H1 (cell line): ENCODE results near the gene APMAP. TPM values are rescaled to one million over a fixed set of nuclear protein-coding genes. Genes with fewer than 3 reads are reported as not detected.

Experiments used
- CTCF ChIA-PET: fragments of 300-600 bp; sonication (Branson Sonifier 250); formaldehyde crosslinking; loops from one replicate; lab custom pipeline; 2021; ENCODE audit not compliant: partially characterized antibody; lab: Charles Lee
- POLR2A ChIA-PET: fragments of 300-600 bp; sonication (Branson Sonifier 250); formaldehyde crosslinking; loops from one replicate; lab custom pipeline; 2021; ENCODE audit warnings: inconsistent platforms; ENCODE audit not compliant: partially characterized antibody; lab: Charles Lee
- DNase-seq, 2 experiments: peaks; one replicate each; pipeline versions ENCODE4 v3.0.0 to v3.0.0-alpha.2; 2010 to 2022; ENCODE audit warnings: low spot score in 2 of 2, low read depth in 1 of 2, mixed read lengths in 1 of 2
- FAIRE-seq: peaks from 2 replicates; lab custom pipeline; 2011; peaks lifted over from hg19 to GRCh38; lab: Jason Lieb, UNC
- H2AFZ ChIP-seq: 2 replicates; pipeline ENCODE4 v1.8.1; 2012; ENCODE audit warnings: low read length, inconsistent platforms
- H2AK5ac ChIP-seq: 2 replicates; pipeline ENCODE4 v1.6.1; 2013; ENCODE audit warnings: low read depth, low read length
- H2BK120ac ChIP-seq: replicated peaks from 2 replicates; pipeline ENCODE3; 2013; ENCODE audit warnings: low read depth, low read length, inconsistent platforms
- H2BK12ac ChIP-seq: 2 replicates; pipeline ENCODE4 v1.6.1; 2013; ENCODE audit warnings: low read depth, low read length
- H2BK15ac ChIP-seq: 2 replicates; pipeline ENCODE4 v1.6.1; 2013; ENCODE audit warnings: low read length
- H2BK20ac ChIP-seq: 2 replicates; pipeline ENCODE4 v1.6.1; 2013; ENCODE audit warnings: low read length
- H2BK5ac ChIP-seq: 2 replicates; pipeline ENCODE4 v1.6.1; 2013; ENCODE audit warnings: low read depth, low read length
- H3K14ac ChIP-seq: 2 replicates; pipeline ENCODE4 v1.6.1; 2013; ENCODE audit warnings: inconsistent platforms; ENCODE audit not compliant: insufficient read length
- H3K18ac ChIP-seq: 2 replicates; pipeline ENCODE4 v1.6.1; 2013; ENCODE audit warnings: low read length; ENCODE audit errors: extremely low read depth
- H3K23ac ChIP-seq: 2 replicates; pipeline ENCODE4 v1.6.1; 2013; ENCODE audit warnings: inconsistent platforms; ENCODE audit not compliant: insufficient read length
- H3K23me2 ChIP-seq: 2 replicates; pipeline ENCODE4 v1.6.1; 2013; ENCODE audit warnings: low read depth, low read length
- H3K27ac ChIP-seq: 2 replicates; pipeline ENCODE4 v1.6.1; 2011; ENCODE audit warnings: low read depth, low read length, inconsistent platforms
- H3K27me3 ChIP-seq, 4 experiments: replicated peaks in 1 of 4; 1 replicate in 1 of 4; 2 replicates in 3 of 4; pipeline versions ENCODE4 v1.6.1 to v1.8.1; 2011 to 2013; ENCODE audit warnings: low read length in 3 of 4, mild to moderate bottlenecking in 3 of 4, inconsistent platforms in 2 of 4, mixed read lengths in 2 of 4, moderate library complexity in 1 of 4; ENCODE audit not compliant: control insufficient read depth in 3 of 4, insufficient read depth in 3 of 4; ENCODE audit errors: extremely low read depth in 1 of 4
- H3K36me3 ChIP-seq, 4 experiments: 2 replicates each; pipeline versions ENCODE4 v1.6.1 to v1.8.1; 2011 to 2013; ENCODE audit warnings: mild to moderate bottlenecking in 4 of 4, low read length in 3 of 4, moderate library complexity in 2 of 4, control low read depth in 1 of 4, inconsistent platforms in 1 of 4; ENCODE audit not compliant: insufficient read depth in 4 of 4, control insufficient read depth in 2 of 4
- H3K4ac ChIP-seq: replicated peaks from 2 replicates; pipeline ENCODE3; 2013; ENCODE audit warnings: low read length, low read depth, mixed read lengths, inconsistent platforms; ENCODE audit not compliant: insufficient read length
- H3K4me1 ChIP-seq, 4 experiments: replicated peaks in 1 of 4; 1 replicate in 1 of 4; 2 replicates in 3 of 4; pipeline versions ENCODE4 v1.6.1 to v1.8.1; 2011 to 2013; ENCODE audit warnings: low read length in 3 of 4, inconsistent platforms in 2 of 4, mixed read lengths in 1 of 4; ENCODE audit not compliant: insufficient read depth in 4 of 4, control insufficient read depth in 3 of 4
- H3K4me2 ChIP-seq, 2 experiments: 2 replicates each; pipeline versions ENCODE4 v1.6.1 to v1.8.1; 2011 to 2013; ENCODE audit warnings: low read depth in 2 of 2, low read length in 2 of 2, control low read depth in 1 of 2, inconsistent platforms in 1 of 2, mild to moderate bottlenecking in 1 of 2; ENCODE audit not compliant: insufficient read depth in 1 of 2
- H3K4me3 ChIP-seq, 4 experiments: fragments of 200-600, 300-600 bp in 1 of 4; sonication (generic), shearing (Covaris generic), sonication (Bioruptor Twin) in 1 of 4; 2 replicates each; pipeline versions ENCODE4 v1.5.1 to v1.8.1; 2011 to 2016; ENCODE audit warnings: low read length in 4 of 4, low read depth in 3 of 4, control low read depth in 2 of 4, inconsistent platforms in 2 of 4, mild to moderate bottlenecking in 2 of 4, mixed read lengths in 1 of 4, moderate library complexity in 1 of 4; ENCODE audit not compliant: insufficient read depth in 2 of 4; ENCODE audit errors: extremely low read depth in 1 of 4
- H3K56ac ChIP-seq: replicated peaks from 2 replicates; pipeline ENCODE3; 2013; ENCODE audit warnings: low read depth, mild to moderate bottlenecking, mixed read lengths, low read length, inconsistent platforms; ENCODE audit not compliant: insufficient read length
- H3K79me1 ChIP-seq: 2 replicates; pipeline ENCODE4 v1.6.1; 2013; ENCODE audit warnings: low read depth, low read length, control low read depth
- H3K79me2 ChIP-seq, 2 experiments: 2 replicates each; pipeline versions ENCODE4 v1.6.1 to v1.8.1; 2012 to 2013; ENCODE audit warnings: low read length in 2 of 2, mild to moderate bottlenecking in 2 of 2, inconsistent platforms in 1 of 2; ENCODE audit not compliant: insufficient read depth in 2 of 2, control insufficient read depth in 1 of 2
- H3K9ac ChIP-seq, 4 experiments: replicated peaks in 1 of 4; 1 replicate in 1 of 4; 2 replicates in 3 of 4; pipeline versions ENCODE4 v1.6.1 to v1.8.1; 2011 to 2013; ENCODE audit warnings: low read depth in 3 of 4, low read length in 3 of 4, control low read depth in 2 of 4, mild to moderate bottlenecking in 2 of 4, moderate library complexity in 2 of 4, inconsistent platforms in 1 of 4; ENCODE audit errors: extremely low read depth in 1 of 4
- H3K9me3 ChIP-seq, 2 experiments: 2 replicates each; pipeline versions ENCODE4 v1.6.1 to v1.8.1; 2012 to 2013; ENCODE audit warnings: mild to moderate bottlenecking in 2 of 2, moderate library complexity in 2 of 2, control low read depth in 1 of 2, inconsistent platforms in 1 of 2, low read depth in 1 of 2, low read length in 1 of 2, mixed read lengths in 1 of 2; ENCODE audit not compliant: insufficient read depth in 2 of 2
- H4K20me1 ChIP-seq, 2 experiments: replicated peaks in 1 of 2; 2 replicates each; pipeline versions ENCODE3 to v1.8.1; 2011 to 2013; ENCODE audit warnings: inconsistent platforms in 2 of 2, low read length in 2 of 2, mild to moderate bottlenecking in 1 of 2; ENCODE audit not compliant: insufficient read depth in 2 of 2, control insufficient read depth in 1 of 2
- H4K5ac ChIP-seq: 2 replicates; pipeline ENCODE4 v1.6.1; 2013; ENCODE audit warnings: low read length, low read depth, mixed read lengths, inconsistent platforms; ENCODE audit not compliant: insufficient read length
- H4K8ac ChIP-seq: 2 replicates; pipeline ENCODE4 v1.8.0; 2013; ENCODE audit warnings: mild to moderate bottlenecking, moderate library complexity, low read length, inconsistent platforms; ENCODE audit not compliant: insufficient read depth; ENCODE audit errors: extremely low read depth
- H4K91ac ChIP-seq: replicated peaks from 2 replicates; pipeline ENCODE3; 2013; ENCODE audit warnings: low read length, mixed read lengths, inconsistent platforms; ENCODE audit not compliant: insufficient read length
- ASH2L ChIP-seq: fragments of 200-600, 300-600 bp; sonication (generic); IDR thresholded peaks from one replicate; pipeline ENCODE4 v1.7.1; 2017; ENCODE audit warnings: low read length
- CHD1 ChIP-seq: IDR thresholded peaks from 2 replicates; pipeline ENCODE4 v1.6.1; 2012; ENCODE audit warnings: low read depth, low read length, improper control_type of control experiment
- CHD2 ChIP-seq: IDR thresholded peaks from 2 replicates; pipeline ENCODE4 v1.6.1; 2012; ENCODE audit warnings: low read length, improper control_type of control experiment
- EGR1 ChIP-seq: IDR thresholded peaks from 2 replicates; pipeline ENCODE4 v1.6.1; 2011; ENCODE audit warnings: low read depth, low read length, borderline replicate concordance
- KDM4A ChIP-seq: IDR thresholded peaks from one replicate; pipeline ENCODE4 v1.7.1; 2012; ENCODE audit warnings: low read depth, mild to moderate bottlenecking, moderate library complexity, low read length, inconsistent platforms; ENCODE audit not compliant: severe bottlenecking
- MAFK ChIP-seq: IDR thresholded peaks from 2 replicates; pipeline ENCODE4 v1.6.1; 2012; ENCODE audit warnings: low read depth, mild to moderate bottlenecking, improper control_type of control experiment, low read length
- POU5F1 ChIP-seq: IDR thresholded peaks from 2 replicates; pipeline ENCODE4 v1.6.1; 2011; ENCODE audit warnings: low read depth, mild to moderate bottlenecking, low read length, moderate library complexity
- RBBP5 ChIP-seq: IDR thresholded peaks from 2 replicates; pipeline ENCODE4 v1.7.1; 2012; ENCODE audit warnings: low read depth, mild to moderate bottlenecking, inconsistent platforms, low read length, moderate library complexity, borderline replicate concordance
- RFX5 ChIP-seq: IDR thresholded peaks from 2 replicates; pipeline ENCODE4 v1.6.1; 2011; ENCODE audit warnings: low read depth, low read length, improper control_type of control experiment, borderline replicate concordance
- SIRT6 ChIP-seq: IDR thresholded peaks from one replicate; pipeline ENCODE4 v1.7.1; 2012; ENCODE audit warnings: low read length, inconsistent platforms
- SIX5 ChIP-seq: IDR thresholded peaks from 2 replicates; pipeline ENCODE4 v1.6.1; 2011; ENCODE audit warnings: mild to moderate bottlenecking, low read depth, low read length
- ZNF274 ChIP-seq: IDR thresholded peaks from 2 replicates; pipeline ENCODE4 v1.7.0; 2012; ENCODE audit warnings: low read length, borderline replicate concordance; ENCODE audit errors: extremely low read depth
- WGBS, 2 experiments: shearing (Covaris generic) in 1 of 2; methylation state at CpG; one replicate each; pipeline versions ENCODE4 v1.1.6 to v1.1.7; 2013 to 2015; ENCODE audit warnings: low lambda C conversion rate in 2 of 2, mixed read lengths in 2 of 2, inconsistent platforms in 1 of 2, low coverage in 1 of 2, missing lambda C conversion rate in 1 of 2; ENCODE audit not compliant: insufficient replicate concordance in 2 of 2, insufficient coverage in 1 of 2, insufficient read length in 1 of 2; ENCODE audit errors: extremely low coverage in 1 of 2, missing lambda C conversion rate in 1 of 2; 5-methylcytosine and 5-hydroxymethylcytosine counted together
- polyA plus RNA-seq, 7 experiments: library from polyadenylated mRNA; depleted of rRNA in 3 of 7; stranded (reverse) in 5 of 7; unstranded in 2 of 7; fragments of >200 nt in 5 of 7; fragments of 200-250 nt in 2 of 7; gene quantifications; 1 replicate in 5 of 7; 2 replicates in 1 of 7; 4 replicates in 1 of 7; pipeline versions ENCODE4 v1.2.1 to v1.2.3, GENCODE V29; 2011 to 2013; ENCODE audit warnings: missing spikeins in 2 of 7, mixed read lengths in 2 of 7
- total RNA-seq: library from RNA; stranded (reverse); fragmentation: NEBNext Ultra II Directional; extraction: Animal tissue kit (Norgen Biotek cat#: 25700); gene quantifications from 2 replicates; pipeline ENCODE4 v1.2.1, GENCODE V29; 2021
- TF ChIP-seq, protein P1 (sequence below): IDR thresholded peaks from 2 replicates; pipeline ENCODE4 v1.6.1; 2011; ENCODE audit warnings: low read depth, mild to moderate bottlenecking, low read length; ENCODE audit not compliant: insufficient read depth
- TF ChIP-seq, protein P2 (sequence below): IDR thresholded peaks from 2 replicates; pipeline ENCODE4 v1.6.1; 2012; ENCODE audit warnings: inconsistent platforms

Gene APMAP
- total and polyA plus RNA-seq, 2 of the 8 experiments (the other 6 are each of a cell fraction or from before 2014, with no cell fraction given): 31.3 to 66.0 TPM

DNA sequence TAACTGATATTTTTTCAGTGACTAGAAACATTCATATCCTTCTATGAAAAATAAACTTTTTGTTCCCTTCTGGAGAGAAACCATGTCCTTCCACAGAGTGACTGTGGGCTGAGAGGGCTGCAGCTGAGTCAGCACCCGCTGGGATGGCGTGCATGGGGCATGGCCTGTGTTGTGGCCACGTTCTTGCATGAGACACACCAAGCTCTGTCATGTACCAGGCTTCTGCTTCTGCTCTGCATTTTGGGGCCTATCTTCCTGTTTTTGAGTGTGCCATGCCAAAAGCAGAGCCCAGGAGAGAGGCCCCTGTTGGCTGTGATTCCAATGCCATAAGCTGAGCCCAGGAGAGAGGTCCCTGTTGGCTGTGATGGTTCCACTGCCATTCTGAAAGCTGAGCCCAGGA is 10.8 kb downstream of the APMAP start:
- Histone ChIP-seq H2BK5ac (no peak overlapping the region), H3K23ac (no peak overlapping the region), H3K4me1 (no peaks in the 10 kb centered on the region), H2BK12ac (no peak overlapping the region), H4K20me1 (no peaks in the 10 kb centered on the region), H3K9me3 (peaks cover 3 to 8% of the 10 kb centered on the region in 2 experiments; a peak in 3 of 4 replicates), H3K56ac (no peak overlapping the region), H3K36me3 (peaks cover 0 to 26% (median 10%) of the 10 kb centered on the region in 4 experiments; a peak in 6 of 8 replicates), H3K14ac (no peak overlapping the region), H3K4me3 (no peak overlapping the region), H3K79me1 (peaks cover 3% of the 10 kb centered on the region), H3K4me2 (no peak overlapping the region), H3K9ac (no peak overlapping the region), H4K91ac (no peak overlapping the region), H4K5ac (no peak overlapping the region), H3K4ac (no peak overlapping the region), H2BK15ac (no peak overlapping the region), H4K8ac (no peak overlapping the region), H2AFZ (no peak overlapping the region), H2AK5ac (no peak overlapping the region), H3K27ac (no peak overlapping the region), H3K23me2 (no peaks in the 10 kb centered on the region), H3K79me2 (peaks cover 0 to 32% of the 10 kb centered on the region in 2 experiments; a peak in 1 of 4 replicates), H2BK120ac (no peak overlapping the region), H3K18ac (no peak overlapping the region), H3K27me3 (no peaks in the 10 kb centered on the region), H2BK20ac (no peak overlapping the region)
- ChIA-PET POLR2A (no interaction called here), CTCF (interaction anchor here (1.9 kb wide), 1 partner anchor 81 kb away, joined by 4 read pairs; no protein-coding TSS in a partner anchor)
- 94% methylated on average over 3 of the region's 3 CpGs; no CpG with 5 or more reads in 1 of the 2 experiments for WGBS, 2 experiments
- FAIRE-seq (no peak), DNase-seq (no peak)
- TF ChIP-seq EGR1: no peak
- no peak for TF ChIP-seq RBBP5
- TF ChIP-seq, protein P1, sequence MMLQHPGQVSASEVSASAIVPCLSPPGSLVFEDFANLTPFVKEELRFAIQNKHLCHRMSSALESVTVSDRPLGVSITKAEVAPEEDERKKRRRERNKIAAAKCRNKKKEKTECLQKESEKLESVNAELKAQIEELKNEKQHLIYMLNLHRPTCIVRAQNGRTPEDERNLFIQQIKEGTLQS: no peak
- no peak for TF ChIP-seq ZNF274
- no peak for TF ChIP-seq POU5F1
- TF ChIP-seq, protein P2, sequence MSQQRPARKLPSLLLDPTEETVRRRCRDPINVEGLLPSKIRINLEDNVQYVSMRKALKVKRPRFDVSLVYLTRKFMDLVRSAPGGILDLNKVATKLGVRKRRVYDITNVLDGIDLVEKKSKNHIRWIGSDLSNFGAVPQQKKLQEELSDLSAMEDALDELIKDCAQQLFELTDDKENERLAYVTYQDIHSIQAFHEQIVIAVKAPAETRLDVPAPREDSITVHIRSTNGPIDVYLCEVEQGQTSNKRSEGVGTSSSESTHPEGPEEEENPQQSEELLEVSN: no peak
- TF ChIP-seq SIX5: no peak
- TF ChIP-seq MAFK: no peak
- TF ChIP-seq ASH2L: no peak
- TF ChIP-seq SIRT6: no peak
- TF ChIP-seq CHD2: no peak
- TF ChIP-seq CHD1: no peak
- TF ChIP-seq RFX5: no peak
- TF ChIP-seq KDM4A: no peak
